T-cell (primary cell): Measurements from ENCODE around the gene SPON1. TPM values are rescaled to one million over a fixed set of nuclear protein-coding genes. Genes with fewer than 3 reads are reported as not detected.

ENCODE experiments used
- ATAC-seq, 4 experiments: fragments of 200-7000 bp in 3 of 4; fragments of 150-1000 bp in 1 of 4; cut with Tn5 transposase; replicated peaks in 1 of 4; 1 replicate in 3 of 4; 2 replicates in 1 of 4; pipeline ENCODE4 v1.10.0; 2021; ENCODE audit warnings: moderate library complexity in 3 of 4, mild to moderate bottlenecking in 2 of 4, moderate number of reproducible peaks in 1 of 4
- CTCF ChIA-PET, 2 donors: fragments of 300-600 bp; sonication (Branson Sonifier 250); formaldehyde crosslinking; loops; one replicate each; lab custom pipeline; 2022; ENCODE audit warnings: antibody characterized with exemption in 2 of 2; lab: Charles Lee
- POLR2A ChIA-PET, 2 donors: fragments of 300-600 bp; sonication (Branson Sonifier 250); formaldehyde crosslinking; loops; one replicate each; lab custom pipeline; 2022; ENCODE audit warnings: antibody characterized with exemption in 2 of 2; lab: Charles Lee
- DNase-seq, 35 experiments: peaks; one replicate each; pipeline versions ENCODE4 v3.0.0 to v3.0.0-alpha.2; 2013 to 2023
- H3K27ac ChIP-seq: one replicate; pipeline ENCODE4 v1.5.1; 2013; ENCODE audit warnings: low read length
- H3K27me3 ChIP-seq, 2 experiments: replicated peaks in 1 of 2; 1 replicate in 1 of 2; 2 replicates in 1 of 2; pipeline versions ENCODE4 v1.6.1 to v1.7.0; 2013; ENCODE audit warnings: low read length in 1 of 2, mixed read lengths in 1 of 2; ENCODE audit not compliant: control insufficient read depth in 2 of 2, insufficient read depth in 2 of 2; ENCODE audit errors: extremely low read depth in 1 of 2
- H3K36me3 ChIP-seq, 2 donors: 1 replicate in 1 of 2; 2 replicates in 1 of 2; pipeline versions ENCODE4 v1.6.1 to v1.7.0; 2013; ENCODE audit warnings: low read length in 1 of 2; ENCODE audit not compliant: control insufficient read depth in 2 of 2, insufficient read depth in 1 of 2; ENCODE audit errors: extremely low read depth in 1 of 2
- H3K4me1 ChIP-seq, 2 experiments: 1 replicate in 1 of 2; 2 replicates in 1 of 2; pipeline versions ENCODE4 v1.6.1 to v1.7.0; 2013; ENCODE audit warnings: low read length in 2 of 2, mixed read lengths in 1 of 2; ENCODE audit not compliant: insufficient read depth in 2 of 2, control insufficient read depth in 1 of 2; ENCODE audit errors: extremely low read depth in 1 of 2
- H3K4me3 ChIP-seq, 2 donors: 1 replicate in 1 of 2; 2 replicates in 1 of 2; pipeline versions ENCODE4 v1.5.1 to v1.7.0; 2013; ENCODE audit warnings: mild to moderate bottlenecking in 2 of 2, low read length in 1 of 2, moderate library complexity in 1 of 2; ENCODE audit not compliant: control insufficient read depth in 1 of 2; ENCODE audit errors: extremely low read depth in 1 of 2
- H3K9me3 ChIP-seq: 2 replicates; pipeline ENCODE4 v1.7.0; 2013
- H3K27ac Mint-ChIP-seq, 2 donors: one replicate each; pipeline ENCODE4 v1.8.0; 2020 to 2021; ENCODE audit warnings: mild to moderate bottlenecking in 2 of 2, mixed read lengths in 2 of 2
- H3K27me3 Mint-ChIP-seq, 2 donors: one replicate each; pipeline ENCODE4 v1.8.0; 2021 to 2022; ENCODE audit warnings: mixed read lengths in 2 of 2
- H3K36me3 Mint-ChIP-seq: one replicate; pipeline ENCODE4 v1.8.0; 2021; ENCODE audit warnings: mixed read lengths
- H3K4me1 Mint-ChIP-seq, 3 donors: one replicate each; pipeline ENCODE4 v1.8.0; 2020 to 2022; ENCODE audit warnings: mixed read lengths in 3 of 3, mild to moderate bottlenecking in 1 of 3
- H3K4me3 Mint-ChIP-seq, 3 donors: one replicate each; pipeline ENCODE4 v1.8.0; 2020 to 2022; ENCODE audit warnings: mild to moderate bottlenecking in 3 of 3, mixed read lengths in 3 of 3, moderate library complexity in 3 of 3
- H3K9me3 Mint-ChIP-seq, 3 donors: one replicate each; pipeline ENCODE4 v1.8.0; 2020 to 2022; ENCODE audit warnings: mixed read lengths in 3 of 3
- WGBS: methylation state at CpG from one replicate; pipeline ENCODE4 v1.1.5; 2013; ENCODE audit warnings: missing lambda C conversion rate; ENCODE audit not compliant: insufficient coverage; 5-methylcytosine and 5-hydroxymethylcytosine counted together
- total RNA-seq, 35 experiments: library from RNA in 6 of 35; stranded (reverse) in 6 of 35; fragments of 120-200 nt in 1 of 35; gene quantifications; one replicate each; pipeline versions ENCODE4 v1.2.1 to v1.2.4 and lab custom pipeline; 2013 to 2026

SPON1 gene
- total RNA-seq, 5 donors from 2014 or later (not counting 1 experiment from before 2014, with no cell fraction given), result 1.0 to 38.2 (median 28.8) TPM

DNA sequence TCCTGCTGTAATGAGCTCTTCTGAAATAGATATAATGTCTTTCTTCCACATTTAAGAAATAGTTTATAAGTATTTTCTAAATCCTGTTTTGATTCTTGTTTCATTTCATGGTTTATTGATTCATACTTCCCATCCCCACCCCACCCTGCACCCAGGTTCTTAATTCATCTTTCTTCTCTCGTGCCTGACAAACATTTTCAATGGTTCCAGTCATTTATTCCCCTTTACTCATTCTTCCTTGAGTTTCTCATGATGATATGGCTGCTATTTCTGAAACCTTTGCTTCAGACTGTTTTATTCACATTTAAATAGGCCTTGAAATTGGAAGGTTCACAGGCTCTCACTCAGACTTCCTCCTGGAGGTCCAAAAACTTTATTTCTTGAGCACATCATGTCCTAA lies 142.9 kb downstream of the SPON1 start:
- no peaks in the 10 kb centered on the region for H3K27me3 Mint-ChIP-seq
- H3K4me3 Mint-ChIP-seq, result no peak overlapping the region
- H3K9me3 ChIP-seq, result no peaks in the 10 kb centered on the region
- no peaks in the 10 kb centered on the region for H3K9me3 Mint-ChIP-seq
- peaks cover 4% of the 10 kb centered on the region for H3K36me3 Mint-ChIP-seq
- peaks cover 0 to 14% (median 9%) of the 10 kb centered on the region in 3 donors for H3K4me1 Mint-ChIP-seq
- no peak overlapping the region for H3K27ac Mint-ChIP-seq
- H3K27ac ChIP-seq, result no peak overlapping the region
- no peaks in the 10 kb centered on the region for H3K36me3 ChIP-seq
- DNase-seq, result no peak
- H3K4me1 ChIP-seq, result peaks cover 0 to 5% of the 10 kb centered on the region in 2 experiments
- H3K4me3 ChIP-seq, result no peak overlapping the region
- no CpG with 5 or more reads among the region's 1 CpG for WGBS
- ChIA-PET POLR2A (no interaction called here), CTCF (interaction anchor here in 1 of 2 donors (0.6 kb wide), 1 partner anchor 42 kb away, joined by 3 read pairs; no protein-coding TSS in a partner anchor)
- ATAC-seq, result no peak
- H3K27me3 ChIP-seq, result no peaks in the 10 kb centered on the region

DNA sequence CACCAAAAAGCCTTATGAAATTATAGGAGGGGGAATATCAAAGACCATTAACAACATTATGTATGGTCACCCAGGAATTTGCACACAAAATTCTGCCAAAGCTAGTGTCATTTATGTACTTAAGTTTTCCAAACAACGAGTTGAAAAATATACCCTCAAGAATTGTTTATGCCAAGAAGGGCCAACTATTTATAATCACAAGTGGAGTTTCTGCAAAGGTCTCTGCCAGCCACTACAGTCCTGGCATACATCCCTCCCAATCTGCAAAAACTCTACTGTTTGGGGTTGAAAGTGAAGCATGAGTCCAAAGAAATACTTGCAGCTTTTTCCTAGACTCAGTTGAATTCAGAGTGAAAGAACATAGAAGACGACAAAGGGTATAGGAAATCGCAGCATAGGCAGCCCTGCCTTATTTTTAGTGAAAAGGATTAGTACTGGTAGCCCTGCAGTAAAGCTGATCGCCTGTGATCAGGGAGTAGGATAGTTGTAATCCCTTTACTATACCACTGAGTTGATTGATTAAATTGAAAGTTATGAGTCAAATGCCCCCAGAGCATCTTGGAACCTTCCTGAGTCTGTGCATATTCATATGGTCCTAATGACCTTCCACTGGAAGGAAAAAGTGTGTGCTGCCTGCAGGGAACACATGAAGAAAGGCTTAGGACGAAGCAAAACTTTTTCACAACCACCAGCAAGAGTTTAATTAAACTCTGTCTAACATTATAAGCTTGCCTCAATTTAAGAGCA lies 144.0 kb downstream of the SPON1 start:
- Mint-ChIP-seq H3K27ac (no peak overlapping the region), H3K9me3 (no peaks in the 10 kb centered on the region), H3K36me3 (peaks cover 4% of the 10 kb centered on the region), H3K4me3 (no peak overlapping the region), H3K27me3 (no peaks in the 10 kb centered on the region), H3K4me1 (peaks cover 0 to 12% (median 6%) of the 10 kb centered on the region in 3 donors)
- CTCF ChIA-PET, result no interaction called here
- Histone ChIP-seq H3K9me3 (no peaks in the 10 kb centered on the region), H3K4me1 (peaks cover 0 to 3% of the 10 kb centered on the region in 2 experiments), H3K27me3 (no peaks in the 10 kb centered on the region), H3K36me3 (no peaks in the 10 kb centered on the region), H3K4me3 (no peak overlapping the region), H3K27ac (no peak overlapping the region)
- WGBS, result no CpG with 5 or more reads among the region's 5 CpGs
- no peak for ATAC-seq
- POLR2A ChIA-PET, result no interaction called here
- no peak for DNase-seq

DNA sequence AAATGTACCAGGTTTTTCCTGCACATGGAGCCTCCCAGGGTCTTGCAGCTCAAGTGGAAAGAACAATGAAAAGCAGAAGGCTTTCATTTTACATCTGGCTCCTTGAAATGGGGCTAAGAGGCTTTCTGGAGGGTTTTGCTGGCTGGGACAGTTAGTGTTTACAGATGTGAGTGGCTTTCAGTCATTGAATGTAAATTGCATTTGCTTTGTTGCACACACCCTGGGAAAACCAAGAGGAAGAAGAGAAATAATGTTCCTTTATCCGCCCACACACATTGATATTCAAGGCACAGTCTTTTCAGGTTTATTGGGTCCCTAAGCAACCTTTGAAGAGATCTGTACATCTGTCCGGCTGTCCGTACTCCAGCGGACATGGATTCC lies 144.5 kb downstream of the SPON1 start:
- no peak overlapping the region for H3K4me3 ChIP-seq
- DNase-seq (no peak), ATAC-seq (no peak)
- Mint-ChIP-seq H3K36me3 (peaks cover 4% of the 10 kb centered on the region), H3K27ac (no peak overlapping the region), H3K4me1 (peaks cover 0 to 6% (median under 1%) of the 10 kb centered on the region in 3 donors), H3K27me3 (no peaks in the 10 kb centered on the region), H3K9me3 (no peaks in the 10 kb centered on the region), H3K4me3 (no peak overlapping the region)
- no peak overlapping the region for H3K27ac ChIP-seq
- ChIA-PET CTCF (no interaction called here), POLR2A (no interaction called here)
- WGBS, result 95% methylated on average over 2 of the region's 4 CpGs
- no peaks in the 10 kb centered on the region for H3K4me1 ChIP-seq
- no peaks in the 10 kb centered on the region for H3K9me3 ChIP-seq
- H3K36me3 ChIP-seq, result no peaks in the 10 kb centered on the region
- H3K27me3 ChIP-seq, result no peaks in the 10 kb centered on the region

DNA sequence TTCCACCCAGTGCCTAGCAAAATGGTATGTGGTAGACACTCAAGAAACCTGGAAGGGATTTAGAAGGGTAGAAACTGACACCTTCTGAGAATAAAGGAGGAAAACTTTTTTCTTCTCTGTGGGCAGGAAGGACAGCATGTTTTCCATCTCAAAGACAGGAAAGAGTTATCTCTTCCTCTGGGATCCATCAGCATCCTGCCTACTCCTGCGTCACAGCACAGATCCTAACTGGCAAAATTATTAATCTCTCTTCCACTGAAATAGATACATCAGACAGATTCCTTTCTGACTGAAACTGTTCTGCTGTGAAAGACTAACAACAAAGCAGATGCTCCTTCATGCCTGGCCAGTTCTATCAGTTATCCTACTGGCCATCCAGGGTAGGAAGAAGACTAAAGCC lies 147.2 kb downstream of the SPON1 start:
- peaks cover 0 to 10% (median 0%) of the 10 kb centered on the region in 3 donors for H3K4me1 Mint-ChIP-seq
- no peaks in the 10 kb centered on the region for H3K9me3 Mint-ChIP-seq
- no peak overlapping the region for H3K4me3 Mint-ChIP-seq
- H3K4me3 ChIP-seq, result no peak overlapping the region
- H3K36me3 Mint-ChIP-seq, result peaks cover 4% of the 10 kb centered on the region
- no peak overlapping the region for H3K27ac Mint-ChIP-seq
- ChIA-PET CTCF (no interaction called here), POLR2A (no interaction called here)
- 100% methylated on average over 1 of the region's 1 CpG for WGBS
- no peaks in the 10 kb centered on the region for H3K9me3 ChIP-seq
- no peaks in the 10 kb centered on the region for H3K27me3 Mint-ChIP-seq
- no peaks in the 10 kb centered on the region for H3K36me3 ChIP-seq
- H3K4me1 ChIP-seq, result no peaks in the 10 kb centered on the region
- no peaks in the 10 kb centered on the region for H3K27me3 ChIP-seq
- H3K27ac ChIP-seq, result no peak overlapping the region
- ATAC-seq, result no peak
- DNase-seq, result no peak

DNA sequence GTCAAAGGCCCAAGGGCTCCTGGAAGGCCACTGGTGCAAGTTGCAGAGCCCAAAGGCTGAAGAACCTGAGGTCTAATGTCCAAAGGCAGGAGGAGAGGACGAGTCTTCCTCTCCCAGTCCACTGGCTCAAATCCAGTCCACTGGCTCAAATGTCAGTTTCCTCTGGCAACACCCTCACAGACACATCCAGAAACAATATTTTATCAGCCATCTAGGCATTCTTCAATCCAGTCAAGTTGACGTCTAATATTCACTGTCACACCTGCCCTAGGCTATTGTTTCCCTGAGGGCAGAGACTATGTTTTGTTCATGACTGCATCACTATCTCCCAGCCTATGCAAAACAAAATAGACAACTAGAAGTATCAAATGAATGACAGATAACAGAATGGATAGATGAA lies 148.1 kb downstream of the SPON1 start:
- DNase-seq, result no peak

DNA sequence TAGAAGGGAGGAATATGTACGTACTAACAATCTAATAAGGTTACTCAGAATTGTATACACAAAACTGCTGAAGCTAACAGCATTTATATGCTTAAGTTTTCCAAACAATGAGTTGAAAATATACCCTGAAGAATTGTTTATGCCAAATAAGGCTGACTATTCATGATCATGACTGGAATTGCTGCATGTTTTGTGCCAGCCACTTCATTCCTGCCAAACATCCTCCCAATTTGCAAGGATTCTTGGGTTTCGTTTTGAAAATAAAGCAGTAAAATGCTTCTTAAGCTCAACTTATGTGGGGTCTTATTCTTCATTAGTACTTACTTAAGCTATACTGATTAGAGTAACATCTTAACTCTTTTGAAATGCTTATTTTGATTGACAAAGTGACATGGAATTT lies 149.0 kb downstream of the SPON1 start:
- Histone ChIP-seq H3K4me3 (no peak overlapping the region), H3K36me3 (no peaks in the 10 kb centered on the region), H3K9me3 (no peaks in the 10 kb centered on the region), H3K27me3 (no peaks in the 10 kb centered on the region), H3K4me1 (no peaks in the 10 kb centered on the region), H3K27ac (no peak overlapping the region)
- no CpG with 5 or more reads among the region's 2 CpGs for WGBS
- ChIA-PET POLR2A (no interaction called here), CTCF (no interaction called here)
- Mint-ChIP-seq H3K36me3 (peaks cover 2% of the 10 kb centered on the region), H3K27ac (no peak overlapping the region), H3K4me1 (peaks cover 0 to 4% (median 0%) of the 10 kb centered on the region in 3 donors), H3K4me3 (no peak overlapping the region), H3K9me3 (peaks cover 0 to 4% (median 3%) of the 10 kb centered on the region in 3 donors), H3K27me3 (no peaks in the 10 kb centered on the region)
- ATAC-seq, result no peak
- DNase-seq, result no peak

More for the DNA sequence above, 148.1 kb downstream of the SPON1 start:
- ChIA-PET CTCF (no interaction called here), POLR2A (interaction anchor here in 1 of 2 donors (0.5 kb wide), 1 partner anchor 69 kb away, joined by 4 read pairs; no protein-coding TSS in a partner anchor)
- Histone ChIP-seq H3K9me3 (no peaks in the 10 kb centered on the region), H3K27ac (no peak overlapping the region), H3K4me1 (no peaks in the 10 kb centered on the region), H3K36me3 (no peaks in the 10 kb centered on the region), H3K4me3 (no peak overlapping the region), H3K27me3 (no peaks in the 10 kb centered on the region)
- H3K4me1 Mint-ChIP-seq, result peaks cover 0 to 4% (median 0%) of the 10 kb centered on the region in 3 donors
- H3K27me3 Mint-ChIP-seq, result no peaks in the 10 kb centered on the region
- no peak overlapping the region for H3K4me3 Mint-ChIP-seq
- 60% methylated on average over 1 of the region's 2 CpGs for WGBS
- H3K9me3 Mint-ChIP-seq, result no peaks in the 10 kb centered on the region
- no peaks in the 10 kb centered on the region for H3K36me3 Mint-ChIP-seq
- H3K27ac Mint-ChIP-seq, result no peak overlapping the region
- ATAC-seq, result no peak
